ENCODE measurements around the gene TM9SF4. TPM values are rescaled to one million over a fixed set of nuclear protein-coding genes. Genes with fewer than 3 reads are reported as not detected.

The TM9SF4 gene
- total RNA-seq, 2 experiments from 2014 or later, result 22.4 to 24.5 TPM

- DNase-seq (no peak), ATAC-seq (ENCODE audit: poor library complexity) (no peak)
- Mint-ChIP-seq H3K4me1 (ENCODE audit: low read depth) (no peaks in the 10 kb centered on the region), H3K4me3 (no peak overlapping the region), H3K27ac (no peak overlapping the region), H3K36me3 (ENCODE audit: low read depth) (peaks cover 89% of the 10 kb centered on the region), H3K27me3 (no peaks in the 10 kb centered on the region), H3K9me3 (no peaks in the 10 kb centered on the region)
- Histone ChIP-seq H3K27ac (ENCODE audit: low read depth in 1 of 2, low read length in 2 of 2) (no peak overlapping the region), H3K4me3 (ENCODE audit: low read length) (no peak overlapping the region), H3K9me3 (ENCODE audit: control insufficient read depth in 1 of 2, insufficient read depth in 1 of 2, low read length in 2 of 2) (no peaks in the 10 kb centered on the region), H3K36me3 (ENCODE audit: insufficient read depth, low read length) (peaks cover 91% of the 10 kb centered on the region), H3K27me3 (ENCODE audit: control insufficient read depth in 1 of 2, insufficient read depth in 2 of 2, low read length in 2 of 2) (no peaks in the 10 kb centered on the region), H3K4me1 (ENCODE audit: insufficient read depth, low read length) (no peaks in the 10 kb centered on the region)
- ChIA-PET POLR2A (no interaction called here), CTCF (no interaction called here)
- intact Hi-C loops (cut with DNase I, micrococcal nuclease), result no loop called here
- no peak for TF ChIP-seq CTCF (IDR thresholded peaks at IDR 0.05)
Observed at GRCh38 chr20:32140603-32141002, 31.1 kb downstream of the TM9SF4 start.

- peaks cover 93% of the 10 kb centered on the region for H3K36me3 ChIP-seq (ENCODE audit: insufficient read depth, low read length)
- CTCF ChIA-PET, result no interaction called here
- H3K36me3 Mint-ChIP-seq (ENCODE audit: low read depth), result peaks cover 89% of the 10 kb centered on the region
- H3K4me3 ChIP-seq (ENCODE audit: low read length), result no peak overlapping the region
- no peaks in the 10 kb centered on the region for H3K4me1 ChIP-seq (ENCODE audit: insufficient read depth, low read length)
- no peaks in the 10 kb centered on the region for H3K4me1 Mint-ChIP-seq (ENCODE audit: low read depth)
- ATAC-seq (ENCODE audit: poor library complexity), result no peak
- POLR2A ChIA-PET, result no interaction called here
- no peak for DNase-seq
- H3K9me3 ChIP-seq (ENCODE audit: control insufficient read depth in 1 of 2, insufficient read depth in 1 of 2, low read length in 2 of 2), result no peaks in the 10 kb centered on the region
- no peak for TF ChIP-seq CTCF (IDR thresholded peaks at IDR 0.05)
- no peaks in the 10 kb centered on the region for H3K9me3 Mint-ChIP-seq
- no peaks in the 10 kb centered on the region for H3K27me3 ChIP-seq (ENCODE audit: control insufficient read depth in 1 of 2, insufficient read depth in 2 of 2, low read length in 2 of 2)
- H3K27ac Mint-ChIP-seq, result no peak overlapping the region
- no peak overlapping the region for H3K27ac ChIP-seq (ENCODE audit: low read depth in 1 of 2, low read length in 2 of 2)
- no peak overlapping the region for H3K4me3 Mint-ChIP-seq
- intact Hi-C loops (cut with DNase I, micrococcal nuclease), result no loop called here
- no peaks in the 10 kb centered on the region for H3K27me3 Mint-ChIP-seq
Observed at GRCh38 chr20:32141465-32141980, 32.0 kb downstream of the TM9SF4 start.

GRCh38 chr20:32142088-32142487, 32.6 kb downstream of the TM9SF4 start:
- Histone ChIP-seq H3K4me3 (ENCODE audit: low read length) (no peak overlapping the region), H3K27me3 (ENCODE audit: control insufficient read depth in 1 of 2, insufficient read depth in 2 of 2, low read length in 2 of 2) (no peaks in the 10 kb centered on the region), H3K9me3 (ENCODE audit: control insufficient read depth in 1 of 2, insufficient read depth in 1 of 2, low read length in 2 of 2) (no peaks in the 10 kb centered on the region), H3K36me3 (ENCODE audit: insufficient read depth, low read length) (peaks cover 93% of the 10 kb centered on the region), H3K27ac (ENCODE audit: low read depth in 1 of 2, low read length in 2 of 2) (no peak overlapping the region), H3K4me1 (ENCODE audit: insufficient read depth, low read length) (no peaks in the 10 kb centered on the region)
- Mint-ChIP-seq H3K27ac (no peak overlapping the region), H3K36me3 (ENCODE audit: low read depth) (peaks cover 89% of the 10 kb centered on the region), H3K4me3 (no peak overlapping the region), H3K4me1 (ENCODE audit: low read depth) (no peaks in the 10 kb centered on the region), H3K27me3 (no peaks in the 10 kb centered on the region), H3K9me3 (no peaks in the 10 kb centered on the region)
- ChIA-PET CTCF (no interaction called here), POLR2A (no interaction called here)
- DNase-seq, result no peak
- no peak for TF ChIP-seq CTCF (IDR thresholded peaks at IDR 0.05)
- ATAC-seq (ENCODE audit: poor library complexity), result no peak
- intact Hi-C loops (cut with DNase I, micrococcal nuclease), result no loop called here

Data from CD4-positive, alpha-beta T cell (primary cell).